ENCODE data around the gene OR10A2.
"Not testable (repeated sequence)": the region's sequence is repeated elsewhere in the genome, so short reads cannot be mapped to it uniquely, and the experiment has no call there.

Gene OR10A2

GRCh38 chr11:6862961-6863360 lies at the start of gene OR10A2:
Gene OR10A2 (plus strand): TSS chr11:6863057. CDS start chr11:6869755, 6,698 bp downstream.
- no peak for DNase-seq (ENCODE audit: low spot score)

- DNase-seq (ENCODE audit: low spot score), result no peak
Observed at GRCh38 chr11:6813656-6814055, 49.2 kb upstream of the OR10A2 start.

- no peak for DNase-seq (ENCODE audit: low spot score)
Observed at GRCh38 chr11:6817694-6818093, 45.2 kb upstream of the OR10A2 start.

- DNase-seq (ENCODE audit: low spot score), result no peak
Observed at GRCh38 chr11:6818967-6819366, 43.9 kb upstream of the OR10A2 start.

GRCh38 chr11:6824136-6824823 lies 38.6 kb upstream of the OR10A2 start:
- no peak for DNase-seq (ENCODE audit: low spot score)

- no peak for DNase-seq (ENCODE audit: low spot score)
Observed at GRCh38 chr11:6825231-6825744, 37.6 kb upstream of the OR10A2 start.

GRCh38 chr11:6828103-6828502 lies 34.8 kb upstream of the OR10A2 start:
- no peak for DNase-seq (ENCODE audit: low spot score)

GRCh38 chr11:6833356-6833755 lies 29.5 kb upstream of the OR10A2 start:
- no peak for DNase-seq (ENCODE audit: low spot score)

- DNase-seq (ENCODE audit: low spot score), result no peak
Observed at GRCh38 chr11:6834021-6834420, 28.8 kb upstream of the OR10A2 start.

GRCh38 chr11:6841694-6842093 lies 21.2 kb upstream of the OR10A2 start:
- no peak for DNase-seq (ENCODE audit: low spot score)

GRCh38 chr11:6843670-6844069 lies 19.2 kb upstream of the OR10A2 start:
- no peak for DNase-seq (ENCODE audit: low spot score)

- no peak for DNase-seq (ENCODE audit: low spot score)
Observed at GRCh38 chr11:6844356-6844755, 18.5 kb upstream of the OR10A2 start.

- DNase-seq (ENCODE audit: low spot score), result no peak
Observed at GRCh38 chr11:6845383-6845782, 17.5 kb upstream of the OR10A2 start, which contains the start of gene OR10A5. Gene OR10A5 (plus strand): TSS chr11:6845683. CDS start chr11:6845683, 0 bp downstream.

GRCh38 chr11:6850526-6850925 lies 12.3 kb upstream of the OR10A2 start:
- DNase-seq (ENCODE audit: low spot score), result no peak

- not testable (repeated sequence) for DNase-seq (ENCODE audit: low spot score)
Observed at GRCh38 chr11:6854801-6855200, 8.1 kb upstream of the OR10A2 start.

GRCh38 chr11:6855971-6856541 lies 6.8 kb upstream of the OR10A2 start:
- DNase-seq (ENCODE audit: low spot score), result no peak

- no peak for DNase-seq (ENCODE audit: low spot score)
Observed at GRCh38 chr11:6856871-6857270, 6.0 kb upstream of the OR10A2 start.

- no peak for DNase-seq (ENCODE audit: low spot score)
Observed at GRCh38 chr11:6864438-6864837, 1.6 kb downstream of the OR10A2 start.

- DNase-seq (ENCODE audit: low spot score), result no peak
Observed at GRCh38 chr11:6871278-6871677, 8.4 kb downstream of the OR10A2 start.

- no peak for DNase-seq (ENCODE audit: low spot score)
Observed at GRCh38 chr11:6875761-6876160, 12.9 kb downstream of the OR10A2 start.

GRCh38 chr11:6876325-6876724 lies 13.5 kb downstream of the OR10A2 start, which contains the start of gene OR10A4:
Gene OR10A4 (plus strand): TSS chr11:6876625. CDS start chr11:6876648, 23 bp downstream.
- DNase-seq (ENCODE audit: low spot score), result no peak

GRCh38 chr11:6876914-6877313 lies 14.1 kb downstream of the OR10A2 start:
- no peak for DNase-seq (ENCODE audit: low spot score)

GRCh38 chr11:6882751-6883150 lies 19.9 kb downstream of the OR10A2 start:
- DNase-seq (ENCODE audit: low spot score), result no peak

- not testable (repeated sequence) for DNase-seq (ENCODE audit: low spot score)
Observed at GRCh38 chr11:6887711-6888110, 24.9 kb downstream of the OR10A2 start.
